SIG-M5 treated with dmso at 0.1 percent for 504 hours (cell line): ENCODE data around the gene ZNF236.

ENCODE experiments used
- DNase-seq: peaks from one replicate; lab custom pipeline; 2025; ENCODE audit not compliant: unreplicated experiment; lab: John Stamatoyannopoulos, UW

ZNF236 gene

GRCh38 chr18:76967721-76968472 lies 145.5 kb downstream of the ZNF236 start:
- no peak for DNase-seq

- DNase-seq: no peak
Measured at GRCh38 chr18:76970770-76971559, 148.6 kb downstream of the ZNF236 start.

DNA sequence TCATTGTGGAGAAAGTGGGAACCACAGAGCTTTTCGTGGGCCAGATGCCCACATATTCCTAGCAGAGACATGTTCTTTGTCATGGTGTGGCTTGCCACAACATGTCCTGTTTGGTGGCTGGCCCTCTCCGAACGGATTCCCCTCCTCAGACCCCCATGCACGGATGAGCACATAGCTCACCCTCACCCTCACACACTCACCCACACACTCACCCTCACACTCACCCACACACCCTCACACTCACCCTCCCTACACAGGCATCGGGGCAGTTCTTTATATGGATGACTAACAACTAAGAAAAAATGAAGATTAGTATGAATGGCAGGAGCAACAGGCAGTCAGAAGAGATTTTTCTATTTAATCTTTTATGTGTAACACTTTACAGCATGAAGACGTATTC lies 149.9 kb downstream of the ZNF236 start:
- DNase-seq: no peak

GRCh38 chr18:76972846-76973519 lies 150.6 kb downstream of the ZNF236 start:
- no peak for DNase-seq

DNA sequence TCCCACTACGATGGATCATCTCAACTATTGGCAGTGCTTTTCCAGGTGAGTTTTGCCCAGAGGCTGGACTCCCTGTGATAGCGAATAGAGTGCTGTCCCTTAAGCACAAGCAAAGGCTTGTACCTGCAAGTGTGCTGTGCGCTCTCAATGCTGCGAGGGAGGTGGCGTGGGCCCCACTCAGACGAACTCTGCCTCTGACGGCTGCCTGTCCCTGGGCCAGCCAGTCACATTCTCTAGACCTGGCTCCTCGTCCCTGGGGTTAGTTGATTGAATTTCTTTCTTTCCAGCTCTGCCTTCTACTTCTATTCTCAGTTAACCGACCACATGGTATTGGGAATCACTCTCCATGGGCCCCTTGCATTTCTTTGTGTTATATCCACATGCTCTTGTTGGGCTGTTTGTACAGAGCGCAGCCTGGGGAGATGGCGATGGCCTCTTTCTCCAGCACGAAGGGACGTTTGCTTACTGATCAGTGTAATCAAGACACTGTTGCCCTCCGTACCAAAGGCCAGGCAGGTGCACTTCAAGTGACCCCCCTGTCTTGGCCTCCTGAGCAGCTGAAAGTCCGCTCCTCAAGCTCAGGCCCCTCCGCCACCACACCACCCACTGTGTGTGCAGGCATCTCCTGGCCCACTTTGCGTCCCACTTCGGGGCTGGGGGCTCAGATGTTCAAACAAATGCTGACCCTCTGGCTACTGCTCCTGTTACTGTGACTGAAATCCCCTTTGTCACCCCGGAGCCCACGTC lies 151.3 kb downstream of the ZNF236 start:
- no peak for DNase-seq

- no peak for DNase-seq
Measured at GRCh38 chr18:76974386-76974785, 152.0 kb downstream of the ZNF236 start.

- no peak for DNase-seq
Measured at GRCh38 chr18:76975577-76976110, 153.3 kb downstream of the ZNF236 start.

DNA sequence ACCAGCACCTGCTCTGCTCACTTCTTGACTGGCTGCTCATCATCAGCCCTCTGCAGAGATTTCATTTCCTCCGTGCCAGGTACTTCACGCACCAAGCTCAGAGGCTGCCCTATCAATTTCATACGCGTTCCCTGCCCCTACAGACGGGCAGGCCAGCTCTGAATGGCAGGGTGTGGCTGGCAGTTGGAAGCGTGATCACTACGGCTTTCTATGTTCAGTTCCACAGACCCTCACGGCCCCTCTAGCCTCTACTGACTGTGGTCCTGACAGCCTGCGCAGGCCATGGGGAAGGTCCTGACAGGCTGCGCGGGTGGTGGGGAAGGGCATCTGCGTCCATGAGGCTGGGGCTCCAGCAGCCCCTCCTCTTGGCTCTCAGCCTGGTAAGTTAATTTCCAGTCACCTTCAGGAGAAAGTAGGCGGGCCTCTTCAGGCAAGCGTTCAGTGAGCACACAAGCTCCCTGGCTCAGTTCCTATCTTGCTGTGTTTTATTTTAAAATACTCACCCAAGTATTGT lies 154.8 kb downstream of the ZNF236 start:
- DNase-seq: no peak

- DNase-seq: no peak
Measured at GRCh38 chr18:76977684-76978232, 155.4 kb downstream of the ZNF236 start.

GRCh38 chr18:76978616-76979015 lies 156.3 kb downstream of the ZNF236 start:
- DNase-seq: no peak

DNA sequence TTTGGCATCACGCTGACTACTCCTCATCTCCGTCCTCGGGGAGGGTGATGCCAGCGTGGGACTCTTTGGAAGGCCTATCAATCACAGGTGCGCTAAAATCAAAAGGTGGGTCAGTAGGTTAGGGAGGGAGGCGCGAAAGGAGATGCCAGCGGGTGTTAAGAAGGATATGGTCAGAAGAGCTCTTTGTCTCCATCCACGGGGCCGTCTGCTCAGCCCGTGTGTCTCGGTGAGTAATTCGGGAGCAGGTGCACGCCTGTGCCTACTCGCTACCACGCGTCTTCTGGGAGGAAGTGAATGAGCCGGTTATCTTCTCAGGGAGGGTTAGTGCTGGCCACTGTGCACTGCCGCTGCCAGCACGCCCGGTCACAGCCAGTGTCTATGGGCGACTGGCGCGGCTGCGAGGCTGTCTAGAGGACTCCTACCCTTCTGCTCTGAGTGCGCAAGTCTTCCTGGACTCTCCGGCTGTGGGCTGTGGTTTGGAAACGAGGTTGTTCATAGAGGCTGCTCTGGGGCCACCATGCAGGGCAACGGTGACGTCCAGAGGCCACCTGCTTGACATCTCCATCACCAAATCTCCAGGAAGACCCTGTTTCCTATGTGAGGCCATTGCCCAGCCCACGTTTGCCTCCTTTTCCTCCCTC lies 156.9 kb downstream of the ZNF236 start:
- DNase-seq: no peak

- DNase-seq: no peak
Measured at GRCh38 chr18:76979906-76980305, 157.5 kb downstream of the ZNF236 start.

DNA sequence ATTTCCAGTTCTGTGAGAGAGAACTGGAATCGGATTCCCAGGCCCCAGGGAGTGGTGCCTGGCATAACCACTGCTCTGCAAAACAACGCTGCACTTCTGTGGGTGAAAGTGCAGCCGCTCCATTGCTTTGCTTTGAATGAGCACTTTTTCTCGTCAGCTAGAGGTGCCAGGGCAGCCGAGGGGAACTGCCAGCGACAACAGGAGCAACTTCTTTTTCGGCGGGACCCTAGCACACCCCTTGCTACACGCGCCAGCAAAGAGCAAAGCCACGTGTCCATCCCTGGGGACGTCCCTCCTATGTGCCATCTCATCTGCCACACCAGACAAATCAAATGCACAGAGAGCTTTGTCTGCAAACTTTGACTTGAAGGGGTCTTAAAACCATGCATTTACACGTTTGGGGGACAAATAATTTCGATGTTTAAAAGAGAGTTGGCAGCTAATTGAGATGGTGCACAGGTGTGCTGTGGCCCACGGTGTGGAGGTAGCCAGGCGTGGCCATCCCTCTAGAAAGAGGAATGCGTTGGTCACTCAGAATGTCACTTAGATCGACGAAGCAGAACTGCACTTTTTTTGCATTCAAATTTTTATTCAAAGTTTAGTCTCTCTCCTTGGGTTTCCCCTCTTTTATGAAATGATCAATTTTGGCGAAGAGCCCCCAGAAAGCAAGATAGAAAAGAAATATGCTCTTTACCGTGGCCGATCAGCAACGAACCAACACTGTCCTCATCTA lies 158.5 kb downstream of the ZNF236 start:
- no peak for DNase-seq

GRCh38 chr18:76981396-76981968 lies 159.1 kb downstream of the ZNF236 start:
- no peak for DNase-seq

DNA sequence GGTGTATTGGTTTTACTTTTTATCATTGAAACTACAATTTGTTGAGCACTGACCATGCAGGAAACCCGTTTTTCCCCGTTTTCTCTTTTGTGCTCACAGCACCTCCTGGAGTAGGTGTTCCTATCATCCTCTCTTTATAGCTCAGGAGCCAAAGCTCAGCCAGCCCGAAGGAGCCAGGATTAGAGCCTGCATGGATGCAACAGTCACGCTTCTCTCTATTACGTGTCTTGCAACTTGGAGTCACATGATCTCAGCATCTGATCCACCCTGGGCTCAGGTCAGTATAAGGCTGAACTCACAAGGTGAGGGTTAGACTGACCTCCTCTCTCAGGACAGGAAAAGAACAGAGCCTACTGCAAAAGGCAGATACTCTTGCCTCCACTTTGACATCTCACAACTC lies 159.7 kb downstream of the ZNF236 start:
- no peak for DNase-seq

DNA sequence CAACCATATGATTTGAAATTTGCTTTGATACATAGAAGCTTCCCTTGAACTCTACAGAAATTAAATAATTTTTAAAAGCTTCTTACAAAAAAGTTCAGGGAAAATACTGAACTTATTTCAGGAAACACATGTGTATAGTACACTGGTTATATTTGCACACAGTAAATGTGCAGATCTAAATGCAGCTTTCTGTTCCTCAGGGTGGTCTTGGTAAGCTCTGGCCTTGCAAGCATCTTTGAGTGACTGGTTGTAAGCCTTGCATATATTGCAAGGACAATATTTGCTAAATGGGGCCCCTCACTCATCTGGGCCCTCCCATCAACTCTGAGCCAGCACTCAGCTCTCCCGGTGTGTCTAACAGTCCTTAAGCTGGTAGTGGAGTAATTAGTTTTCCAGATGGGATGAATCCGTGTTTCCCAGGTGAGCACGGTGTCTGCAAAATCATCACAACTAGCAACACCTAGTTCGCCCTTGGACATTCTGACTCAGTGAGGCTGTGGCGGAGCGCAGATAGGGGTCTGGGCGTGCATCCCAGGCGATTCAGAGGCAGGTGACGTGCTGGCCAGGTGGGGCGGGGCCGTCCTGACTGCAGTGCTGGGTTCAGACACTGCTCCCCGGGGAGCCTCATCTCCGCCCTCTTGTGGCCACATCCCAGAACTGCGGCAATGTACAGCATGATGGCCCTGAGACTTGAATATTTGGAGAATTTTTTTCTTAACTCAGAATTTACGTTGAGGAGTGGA lies 160.7 kb downstream of the ZNF236 start:
- peak; percentile 58 for DNase-seq

- DNase-seq: no peak
Measured at GRCh38 chr18:76983613-76984051, 161.3 kb downstream of the ZNF236 start.
